ENCODE data around the gene SBF2.

The SBF2 gene

GRCh38 chr11:9776203-9776602, 517.8 kb downstream of the SBF2 start:
- H3K9ac ChIP-seq (ENCODE audit: low read length), result no peak overlapping the region

GRCh38 chr11:9775398-9775779, 518.6 kb downstream of the SBF2 start:
- H3K4me2 ChIP-seq (ENCODE audit: low read depth, low read length), result no peak overlapping the region
- H3F3A ChIP-seq (ENCODE audit: insufficient read depth, low read length), result no peaks in the 10 kb centered on the region
- no peaks in the 10 kb centered on the region for H3K9me3 ChIP-seq (replicated peaks; ENCODE audit: insufficient read depth, low read length)
- H3K9me2 ChIP-seq (replicated peaks; ENCODE audit: insufficient read depth, low read length), result no peaks in the 10 kb centered on the region
- no peak overlapping the region for H3K4me3 ChIP-seq (ENCODE audit: low read length)
- no peaks in the 10 kb centered on the region for H3K36me3 ChIP-seq (replicated peaks; ENCODE audit: insufficient read depth, low read length)
- H3K4me1 ChIP-seq (ENCODE audit: low read length), result no peaks in the 10 kb centered on the region
- no peak overlapping the region for H2AFZ ChIP-seq (ENCODE audit: low read length)
- no peaks in the 10 kb centered on the region for H3K79me2 ChIP-seq (ENCODE audit: low read length)
- no peak overlapping the region for H3K9ac ChIP-seq (ENCODE audit: low read length)
- TF ChIP-seq CTCF (IDR thresholded peaks at IDR 0.05; ENCODE audit: low read length) (no peak), EZH2 (optimal IDR thresholded peaks at IDR 0.05; ENCODE audit: low read depth, low read length) (no peak)
- no peaks in the 10 kb centered on the region for H4K20me1 ChIP-seq (ENCODE audit: insufficient read depth, low read length)
- DNase-seq, result no peak
- no peak overlapping the region for H3K27ac ChIP-seq (ENCODE audit: low read length)
- H3K27me3 ChIP-seq (replicated peaks; ENCODE audit: insufficient read depth, low read length), result no peaks in the 10 kb centered on the region

More at GRCh38 chr11:9776203-9776602, 517.8 kb downstream of the SBF2 start:
- no peaks in the 10 kb centered on the region for H3K9me2 ChIP-seq (replicated peaks; ENCODE audit: insufficient read depth, low read length)
- H3K4me1 ChIP-seq (ENCODE audit: low read length), result no peaks in the 10 kb centered on the region
- H3K4me2 ChIP-seq (ENCODE audit: low read depth, low read length), result no peak overlapping the region
- DNase-seq, result no peak
- TF ChIP-seq EZH2phosphoT487 (IDR thresholded peaks at IDR 0.05; ENCODE audit: low read length) (no peak), EZH2 (optimal IDR thresholded peaks at IDR 0.05; ENCODE audit: low read depth, low read length) (no peak), CTCF (IDR thresholded peaks at IDR 0.05; ENCODE audit: low read length) (no peak)
- H3K4me3 ChIP-seq (ENCODE audit: low read length), result no peak overlapping the region
- no peaks in the 10 kb centered on the region for H3K27me3 ChIP-seq (replicated peaks; ENCODE audit: insufficient read depth, low read length)
- H4K20me1 ChIP-seq (ENCODE audit: insufficient read depth, low read length), result no peaks in the 10 kb centered on the region
- no peaks in the 10 kb centered on the region for H3F3A ChIP-seq (ENCODE audit: insufficient read depth, low read length)
- no peak overlapping the region for H3K27ac ChIP-seq (ENCODE audit: low read length)
- no peaks in the 10 kb centered on the region for H3K36me3 ChIP-seq (replicated peaks; ENCODE audit: insufficient read depth, low read length)
- H3K9me3 ChIP-seq (replicated peaks; ENCODE audit: insufficient read depth, low read length), result no peaks in the 10 kb centered on the region
- no peak overlapping the region for H2AFZ ChIP-seq (ENCODE audit: low read length)
- no peaks in the 10 kb centered on the region for H3K79me2 ChIP-seq (ENCODE audit: low read length)

DNA sequence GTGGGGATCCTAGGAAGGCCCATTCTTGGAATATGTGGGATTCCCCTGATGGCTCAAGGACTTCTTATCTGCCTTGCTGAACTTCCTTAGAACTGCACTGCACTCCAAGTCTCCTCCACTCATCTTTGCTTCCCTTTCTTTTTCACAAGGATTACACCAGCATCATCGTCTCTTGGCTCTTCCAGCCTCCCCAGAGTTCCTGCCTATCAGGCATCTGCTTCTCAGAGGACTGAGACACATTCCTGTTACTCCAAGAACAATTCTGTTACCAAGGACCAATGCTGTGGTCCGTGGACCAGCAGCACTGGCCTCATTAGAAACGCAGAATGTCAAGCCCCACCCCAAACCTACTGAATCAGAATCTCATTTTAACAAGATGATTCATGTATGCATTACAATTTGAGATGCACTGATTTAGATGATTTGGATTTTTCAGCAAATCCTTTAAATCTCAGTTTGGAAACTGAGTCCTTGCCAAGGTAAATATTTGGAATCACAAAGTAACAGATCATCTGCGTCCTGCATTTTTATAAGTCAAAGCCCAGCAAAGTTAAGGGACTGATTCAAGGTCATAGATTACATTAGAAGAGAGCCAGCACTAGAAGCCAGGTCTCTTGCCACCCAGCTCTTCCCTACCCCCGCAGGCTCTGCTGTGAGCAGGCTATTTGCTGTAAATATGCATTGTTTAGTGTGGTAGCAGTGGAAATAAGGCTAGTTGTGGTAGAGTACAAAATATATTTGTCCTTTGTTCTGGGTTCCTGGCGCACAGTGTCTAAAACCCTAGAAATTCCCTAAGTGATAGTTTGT, 519.2 kb downstream of the SBF2 start:
- Histone ChIP-seq H3K9me3 (replicated peaks; ENCODE audit: insufficient read depth, low read length) (no peaks in the 10 kb centered on the region), H3K4me2 (ENCODE audit: low read depth, low read length) (no peak overlapping the region), H3K79me2 (ENCODE audit: low read length) (no peaks in the 10 kb centered on the region), H3K9ac (ENCODE audit: low read length) (no peak overlapping the region), H3K36me3 (replicated peaks; ENCODE audit: insufficient read depth, low read length) (no peaks in the 10 kb centered on the region), H3K9me2 (replicated peaks; ENCODE audit: insufficient read depth, low read length) (no peaks in the 10 kb centered on the region), H3F3A (ENCODE audit: insufficient read depth, low read length) (no peaks in the 10 kb centered on the region), H3K4me3 (ENCODE audit: low read length) (no peak overlapping the region), H3K27me3 (replicated peaks; ENCODE audit: insufficient read depth, low read length) (no peaks in the 10 kb centered on the region), H2AFZ (ENCODE audit: low read length) (no peak overlapping the region), H4K20me1 (ENCODE audit: insufficient read depth, low read length) (no peaks in the 10 kb centered on the region), H3K27ac (ENCODE audit: low read length) (no peak overlapping the region), H3K4me1 (ENCODE audit: low read length) (no peaks in the 10 kb centered on the region)
- no peak for DNase-seq
- no peak for TF ChIP-seq CTCF (IDR thresholded peaks at IDR 0.05; ENCODE audit: low read length)
- TF ChIP-seq EZH2 (optimal IDR thresholded peaks at IDR 0.05; ENCODE audit: low read depth, low read length), result no peak
- TF ChIP-seq EZH2phosphoT487 (IDR thresholded peaks at IDR 0.05; ENCODE audit: low read length), result no peak
